PC-9 (cell line): Measurements from ENCODE around the gene CDK12. TPM values are rescaled to one million over a fixed set of nuclear protein-coding genes. Genes with fewer than 3 reads are reported as not detected.
"Not testable (repeated sequence)": the region's sequence is repeated elsewhere in the genome, so short reads cannot be mapped to it uniquely, and the experiment has no call there.

ENCODE experiments used
- BruUV-seq: library from RNA; stranded (reverse); fragments of 400-500 nt; replicated peaks from 2 replicates; lab custom pipeline; 2021; lab: Mats Ljungman, UMichigan
- CTCF ChIA-PET: fragments of 300-600 bp; sonication (Branson Sonifier 250); formaldehyde crosslinking; loops from one replicate; lab custom pipeline; 2022; ENCODE audit warnings: antibody characterized with exemption; lab: Charles Lee
- POLR2A ChIA-PET: fragments of 300-600 bp; sonication (Branson Sonifier 250); formaldehyde crosslinking; loops from one replicate; lab custom pipeline; 2022; ENCODE audit warnings: antibody characterized with exemption; ENCODE audit not compliant: unreplicated experiment; lab: Charles Lee
- DNase-seq, 2 experiments: peaks; one replicate each; pipeline versions ENCODE4 v3.0.0 to v3.0.0-alpha.2; 2015 to 2022; ENCODE audit warnings: mixed read lengths in 1 of 2
- H2AFZ ChIP-seq: fragments of 200-600 bp; sonication (generic); 2 replicates; pipeline ENCODE4 v1.8.1; 2017; ENCODE audit warnings: antibody characterized with exemption
- H3F3A ChIP-seq: fragments of 200-600 bp; sonication (generic); 2 replicates; pipeline ENCODE4 v1.8.1; 2017; ENCODE audit warnings: antibody characterized with exemption, mild to moderate bottlenecking, low read depth; ENCODE audit not compliant: insufficient read depth
- H3K27ac ChIP-seq: fragments of 200-600 bp; sonication (generic); 2 replicates; pipeline ENCODE4 v1.6.1; 2016; ENCODE audit warnings: mixed run types
- H3K27me3 ChIP-seq: fragments of 200-600 bp; sonication (generic); 2 replicates; pipeline ENCODE4 v1.6.1; 2016; ENCODE audit warnings: low read depth, mixed run types; ENCODE audit not compliant: insufficient read depth
- H3K36me3 ChIP-seq: fragments of 200-600 bp; sonication (generic); 2 replicates; pipeline ENCODE4 v1.6.1; 2016; ENCODE audit warnings: low read depth, mixed run types
- H3K4me1 ChIP-seq: fragments of 200-600 bp; sonication (generic); replicated peaks from 2 replicates; pipeline ENCODE4 v1.6.1; 2016; ENCODE audit warnings: mixed run types; ENCODE audit not compliant: insufficient read depth
- H3K4me2 ChIP-seq: fragments of 200-600 bp; sonication (generic); 2 replicates; pipeline ENCODE4 v1.6.1; 2017; ENCODE audit warnings: mixed run types
- H3K4me3 ChIP-seq: fragments of 200-600 bp; sonication (generic); 2 replicates; pipeline ENCODE4 v1.6.1; 2016; ENCODE audit warnings: mixed run types
- H3K79me2 ChIP-seq: fragments of 200-600 bp; sonication (generic); 2 replicates; pipeline ENCODE4 v1.6.1; 2017; ENCODE audit warnings: low read depth, mixed run types
- H3K9me2 ChIP-seq: fragments of 200-600 bp; sonication (generic); 2 replicates; pipeline ENCODE4 v1.8.1; 2017; ENCODE audit warnings: mild to moderate bottlenecking; ENCODE audit not compliant: insufficient read depth
- H3K9me3 ChIP-seq: fragments of 200-600 bp; sonication (generic); 2 replicates; pipeline ENCODE4 v1.8.1; 2016; ENCODE audit warnings: low read depth; ENCODE audit not compliant: insufficient read depth
- H4K20me1 ChIP-seq: fragments of 200-600 bp; sonication (generic); 2 replicates; pipeline ENCODE4 v1.8.1; 2017; ENCODE audit not compliant: insufficient read depth
- EZH2 ChIP-seq: fragments of 200-600 bp; sonication (generic); IDR thresholded peaks from 2 replicates; pipeline ENCODE4 v1.8.0; 2017; ENCODE audit warnings: antibody characterized with exemption, low read depth
- intact Hi-C: fragments of 100-400 bp; cut with micrococcal nuclease; formaldehyde crosslinking; loops from one replicate; pipeline ENCODE4 v1.10.0; 2022; ENCODE audit not compliant: unreplicated experiment
- total RNA-seq: library from RNA; stranded (reverse); gene quantifications from 2 replicates; pipeline ENCODE4 v1.2.3, GENCODE V29; 2021
- TF ChIP-seq, protein P1 (sequence below): fragments of 200-600 bp; sonication (generic); conservative IDR thresholded peaks from 2 replicates; pipeline ENCODE4 v1.6.1; 2017; ENCODE audit warnings: mixed run types, antibody characterized with exemption, mild to moderate bottlenecking, moderate library complexity

Gene CDK12
- total RNA-seq, 1 experiment from 2014 or later, result 64.3 TPM

DNA sequence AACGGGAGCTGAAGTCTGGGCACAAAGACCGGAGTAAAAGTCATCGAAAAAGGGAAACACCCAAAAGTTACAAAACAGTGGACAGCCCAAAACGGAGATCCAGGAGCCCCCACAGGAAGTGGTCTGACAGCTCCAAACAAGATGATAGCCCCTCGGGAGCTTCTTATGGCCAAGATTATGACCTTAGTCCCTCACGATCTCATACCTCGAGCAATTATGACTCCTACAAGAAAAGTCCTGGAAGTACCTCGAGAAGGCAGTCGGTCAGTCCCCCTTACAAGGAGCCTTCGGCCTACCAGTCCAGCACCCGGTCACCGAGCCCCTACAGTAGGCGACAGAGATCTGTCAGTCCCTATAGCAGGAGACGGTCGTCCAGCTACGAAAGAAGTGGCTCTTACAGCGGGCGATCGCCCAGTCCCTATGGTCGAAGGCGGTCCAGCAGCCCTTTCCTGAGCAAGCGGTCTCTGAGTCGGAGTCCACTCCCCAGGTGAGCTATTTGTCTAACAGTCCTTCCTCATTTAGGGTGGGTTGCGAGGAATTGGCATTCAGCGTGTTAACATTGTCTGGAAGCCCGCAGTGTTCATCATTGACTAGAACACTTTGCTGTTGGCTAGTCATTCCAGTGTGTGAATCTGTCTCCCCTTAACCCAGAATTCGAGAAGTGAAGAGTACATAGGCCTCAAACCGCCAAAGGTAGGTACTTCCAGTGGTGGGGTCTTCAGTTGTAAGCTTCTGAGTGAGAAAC is 1.5 kb downstream of the CDK12 start:
- no peaks in the 10 kb centered on the region for H3K9me3 ChIP-seq
- peak overlapping the region; percentile 97 for H3K4me2 ChIP-seq
- H3K4me3 ChIP-seq, result peak overlapping the region; percentile 98
- TF ChIP-seq, protein P1, sequence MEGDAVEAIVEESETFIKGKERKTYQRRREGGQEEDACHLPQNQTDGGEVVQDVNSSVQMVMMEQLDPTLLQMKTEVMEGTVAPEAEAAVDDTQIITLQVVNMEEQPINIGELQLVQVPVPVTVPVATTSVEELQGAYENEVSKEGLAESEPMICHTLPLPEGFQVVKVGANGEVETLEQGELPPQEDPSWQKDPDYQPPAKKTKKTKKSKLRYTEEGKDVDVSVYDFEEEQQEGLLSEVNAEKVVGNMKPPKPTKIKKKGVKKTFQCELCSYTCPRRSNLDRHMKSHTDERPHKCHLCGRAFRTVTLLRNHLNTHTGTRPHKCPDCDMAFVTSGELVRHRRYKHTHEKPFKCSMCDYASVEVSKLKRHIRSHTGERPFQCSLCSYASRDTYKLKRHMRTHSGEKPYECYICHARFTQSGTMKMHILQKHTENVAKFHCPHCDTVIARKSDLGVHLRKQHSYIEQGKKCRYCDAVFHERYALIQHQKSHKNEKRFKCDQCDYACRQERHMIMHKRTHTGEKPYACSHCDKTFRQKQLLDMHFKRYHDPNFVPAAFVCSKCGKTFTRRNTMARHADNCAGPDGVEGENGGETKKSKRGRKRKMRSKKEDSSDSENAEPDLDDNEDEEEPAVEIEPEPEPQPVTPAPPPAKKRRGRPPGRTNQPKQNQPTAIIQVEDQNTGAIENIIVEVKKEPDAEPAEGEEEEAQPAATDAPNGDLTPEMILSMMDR, result no peak
- TF ChIP-seq EZH2, result no peak
- H3K9me2 ChIP-seq, result no peaks in the 10 kb centered on the region
- ChIA-PET POLR2A (no interaction called here), CTCF (no interaction called here)
- intact Hi-C loops, result no loop called here
- no peak overlapping the region for H2AFZ ChIP-seq
- peaks cover 55% of the 10 kb centered on the region for H4K20me1 ChIP-seq
- peaks cover 19% of the 10 kb centered on the region for H3K4me1 ChIP-seq
- no peaks in the 10 kb centered on the region for H3K36me3 ChIP-seq
- H3K27ac ChIP-seq, result no peak overlapping the region
- no peaks in the 10 kb centered on the region for H3K27me3 ChIP-seq
- H3F3A ChIP-seq, result no peaks in the 10 kb centered on the region; the same call in 1 of the 2 replicates
- no peak for DNase-seq
- BruUV-seq, result TSS peak; percentile 31
- H3K79me2 ChIP-seq, result peaks cover 65% of the 10 kb centered on the region

DNA sequence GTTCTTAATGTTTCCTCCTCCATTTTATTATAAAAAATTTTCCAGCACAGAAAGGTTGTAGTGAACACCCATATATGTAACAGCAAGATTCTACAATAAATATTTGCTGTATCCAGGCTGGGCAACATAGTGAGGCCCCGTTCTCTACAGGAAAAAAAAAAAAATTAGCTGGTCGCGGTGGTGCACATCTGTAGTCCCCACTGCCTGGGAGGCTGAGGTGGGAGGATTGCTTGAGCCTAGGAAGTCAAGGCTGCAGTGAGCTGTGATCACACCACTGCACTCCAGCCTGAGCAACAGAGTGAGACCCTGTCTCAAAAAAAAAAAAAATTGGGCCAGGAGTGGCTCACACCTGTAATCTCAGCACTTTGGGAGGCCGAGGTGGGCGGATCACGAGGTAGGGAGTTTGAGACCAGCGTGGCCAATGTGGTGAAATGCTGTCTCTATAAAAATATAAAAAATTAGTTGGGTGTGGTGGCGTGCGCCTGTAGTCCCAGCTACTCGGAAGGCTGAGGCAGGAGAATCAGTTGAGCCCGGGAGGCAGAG is 3.4 kb downstream of the CDK12 start:
- H3K4me2 ChIP-seq, result peak overlapping the region; percentile 97
- H3K27me3 ChIP-seq, BruUV-seq, H3K27ac ChIP-seq, intact Hi-C loops, CTCF ChIA-PET, H3K36me3 ChIP-seq, H3K9me2 ChIP-seq, H3F3A ChIP-seq, DNase-seq, H3K9me3 ChIP-seq, H2AFZ ChIP-seq: not testable (repeated sequence)
- POLR2A ChIA-PET, result interaction anchor here (0.7 kb wide), 1 partner anchor 416 kb away, joined by 17 read pairs; no protein-coding TSS in a partner anchor
- H4K20me1 ChIP-seq, result peaks cover 68% of the 10 kb centered on the region
- peaks cover 80% of the 10 kb centered on the region for H3K79me2 ChIP-seq
- H3K4me1 ChIP-seq, result peaks cover 19% of the 10 kb centered on the region
- peak overlapping the region; percentile 98; the same call in 1 of the 2 replicates for H3K4me3 ChIP-seq

DNA sequence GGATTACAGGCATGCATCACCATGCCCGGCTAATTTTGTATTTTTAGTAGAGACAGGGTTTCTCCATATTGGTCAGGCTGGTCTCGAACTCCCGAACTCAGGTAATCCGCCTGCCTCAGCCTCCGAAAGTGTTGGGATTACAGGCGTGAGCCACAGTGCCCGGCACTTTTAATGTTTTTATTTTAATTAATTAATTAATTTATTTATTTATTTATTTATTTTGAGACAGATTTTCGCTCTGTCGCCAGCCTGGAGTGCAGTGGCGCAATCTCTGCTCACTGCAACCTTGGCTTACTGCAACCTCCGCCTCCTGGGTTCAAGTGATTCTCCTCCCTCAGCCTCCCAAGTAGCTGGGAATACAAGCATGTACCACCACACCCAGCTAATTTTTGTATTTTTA is 7.3 kb downstream of the CDK12 start:
- POLR2A ChIA-PET, BruUV-seq, H3K9me3 ChIP-seq: not testable (repeated sequence)

DNA sequence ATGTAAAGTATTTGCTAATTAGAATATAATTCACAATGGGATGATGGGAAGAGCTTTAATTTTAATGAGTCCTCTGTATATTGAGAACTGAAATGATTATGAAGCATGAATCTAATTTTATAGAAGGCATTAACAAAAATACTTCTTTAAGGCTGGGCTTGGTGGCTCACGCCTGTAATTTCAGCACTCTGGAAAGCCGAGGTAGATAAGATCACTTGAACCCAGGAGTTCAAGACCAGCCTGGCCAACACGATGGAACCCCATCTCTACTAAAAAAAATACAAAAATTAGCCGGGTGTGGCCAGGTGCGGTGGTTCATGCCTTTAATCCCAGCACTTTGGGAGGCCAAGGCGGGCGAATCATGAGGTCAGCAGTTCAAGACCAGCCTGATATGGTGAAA is 12.0 kb downstream of the CDK12 start:
- Histone ChIP-seq H2AFZ (no peak overlapping the region), H3K4me3 (no peak overlapping the region), H3K9me2 (no peaks in the 10 kb centered on the region), H3K36me3 (peaks cover 22% of the 10 kb centered on the region), H3K79me2 (peaks cover 42% of the 10 kb centered on the region), H3K9me3 (no peaks in the 10 kb centered on the region), H3K27ac (no peak overlapping the region), H3K27me3 (no peaks in the 10 kb centered on the region), H3F3A (peaks cover 13% of the 10 kb centered on the region; the same call in 1 of the 2 replicates), H3K4me1 (no peaks in the 10 kb centered on the region), H4K20me1 (peaks cover 27% of the 10 kb centered on the region), H3K4me2 (no peak overlapping the region)
- TF ChIP-seq EZH2, result no peak
- TF ChIP-seq, protein P1, result no peak
- ChIA-PET POLR2A (no interaction called here), CTCF (no interaction called here)
- BruUV-seq, result no TSS peak
- intact Hi-C loops, result no loop called here
- no peak for DNase-seq

More for the DNA sequence above, 7.3 kb downstream of the CDK12 start:
- peaks cover 16% of the 10 kb centered on the region for H3K36me3 ChIP-seq
- H3K27ac ChIP-seq, H3K27me3 ChIP-seq, H3K4me3 ChIP-seq, H3K9me2 ChIP-seq, DNase-seq, H3K4me2 ChIP-seq, H2AFZ ChIP-seq, intact Hi-C loops: not testable (repeated sequence)
- peaks cover 89% of the 10 kb centered on the region for H3K79me2 ChIP-seq
- peaks cover 62% of the 10 kb centered on the region for H4K20me1 ChIP-seq
- peaks cover 19% of the 10 kb centered on the region for H3K4me1 ChIP-seq
- H3F3A ChIP-seq, result peaks cover 13% of the 10 kb centered on the region; the same call in 1 of the 2 replicates
- CTCF ChIA-PET, result interaction anchor here (0.6 kb wide), 1 partner anchor 13 kb away, joined by 3 read pairs; no protein-coding TSS in a partner anchor

DNA sequence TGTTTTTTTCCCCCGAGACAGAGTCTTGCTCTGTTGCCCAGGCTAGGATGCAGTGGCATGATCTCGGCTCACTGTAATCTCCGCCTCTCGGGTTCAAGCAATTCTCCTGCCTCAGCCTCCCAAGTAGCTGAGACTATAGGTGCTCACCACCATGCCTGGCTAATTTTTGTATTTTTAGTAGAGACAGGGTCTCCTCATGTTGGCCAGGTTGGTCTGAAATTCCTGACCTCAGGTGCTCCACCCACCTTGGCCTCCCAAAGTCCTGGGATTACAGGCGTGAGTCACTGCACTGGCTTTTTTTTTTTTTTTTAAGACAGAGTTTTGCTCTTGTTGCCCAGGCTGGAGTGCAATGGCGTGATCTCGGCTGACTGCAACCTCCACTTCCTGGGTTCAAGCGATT is 18.3 kb downstream of the CDK12 start:
- H3K9me2 ChIP-seq, H3K4me1 ChIP-seq, BruUV-seq, H3K27me3 ChIP-seq, intact Hi-C loops, H3K79me2 ChIP-seq, H3K4me2 ChIP-seq, H3K4me3 ChIP-seq, H2AFZ ChIP-seq, H3K27ac ChIP-seq, H3K36me3 ChIP-seq, POLR2A ChIA-PET, H3K9me3 ChIP-seq: not testable (repeated sequence)
- DNase-seq, result peak in 1 of 2 experiments; percentile 29
- H4K20me1 ChIP-seq, result peaks cover 14% of the 10 kb centered on the region
- peaks cover 25% of the 10 kb centered on the region for H3F3A ChIP-seq
- CTCF ChIA-PET, result interaction anchor here (0.6 kb wide), 1 partner anchor 76 kb away, joined by 3 read pairs; no protein-coding TSS in a partner anchor
